Fibroblast of peridontal ligament (primary cell): ENCODE results near the gene CCDC137.

Experiments used
- DNase-seq: peaks from one replicate; pipeline ENCODE4 v3.0.0-alpha.2; 2010; ENCODE audit errors: extremely low read depth

Gene CCDC137

GRCh38 chr17:81683208-81683583 lies 16.7 kb downstream of the CCDC137 start:
- no peak for DNase-seq

- DNase-seq: peak; percentile 99
These were observed 17.3 kb downstream of the CCDC137 start, which contains the start of the genes ARL16 and HGS for GRCh38 chr17:81683584-81684441. Gene ARL16, minus strand, starts transcription at chr17:81683797. Its CDS starts 44 bp downstream, at chr17:81683753. Gene HGS, plus strand, starts transcription at chr17:81684011. Its CDS starts 56 bp downstream, at chr17:81684067.

GRCh38 chr17:81684442-81684911 lies 17.9 kb downstream of the CCDC137 start:
- DNase-seq: peak; percentile 76

GRCh38 chr17:81685108-81685507 lies 18.6 kb downstream of the CCDC137 start:
- DNase-seq: peak; percentile 35

GRCh38 chr17:81686614-81687013 lies 20.1 kb downstream of the CCDC137 start:
- DNase-seq: no peak

- no peak for DNase-seq
These were observed 21.4 kb downstream of the CCDC137 start for GRCh38 chr17:81687770-81688541.

- no peak for DNase-seq
These were observed 22.1 kb downstream of the CCDC137 start for GRCh38 chr17:81688616-81689015.

GRCh38 chr17:81690066-81690465 lies 23.5 kb downstream of the CCDC137 start:
- no peak for DNase-seq

- DNase-seq: no peak
These were observed 24.0 kb downstream of the CCDC137 start for GRCh38 chr17:81690549-81690948.

- no peak for DNase-seq
These were observed 24.7 kb downstream of the CCDC137 start for GRCh38 chr17:81691196-81691595.

GRCh38 chr17:81691608-81692007 lies 25.1 kb downstream of the CCDC137 start:
- no peak for DNase-seq

- DNase-seq: no peak
These were observed 27.1 kb downstream of the CCDC137 start for GRCh38 chr17:81693509-81694210.

GRCh38 chr17:81694810-81695209 lies 28.3 kb downstream of the CCDC137 start:
- no peak for DNase-seq

- DNase-seq: no peak
These were observed 28.7 kb downstream of the CCDC137 start for GRCh38 chr17:81695211-81695610.

- DNase-seq: no peak
These were observed 29.3 kb downstream of the CCDC137 start for GRCh38 chr17:81695801-81696200.

- no peak for DNase-seq
These were observed 29.8 kb downstream of the CCDC137 start for GRCh38 chr17:81696218-81696941.

- DNase-seq: no peak
These were observed 30.9 kb downstream of the CCDC137 start for GRCh38 chr17:81697261-81698044.

- DNase-seq: no peak
These were observed 34.1 kb downstream of the CCDC137 start for GRCh38 chr17:81700353-81701287.
